Activated naive CD8-positive, alpha-beta T cell treated with anti-CD3 and anti-CD28 coated beads for 36 hours (primary cell): ENCODE data around the gene CAMK2B. TPM values are rescaled to one million over a fixed set of nuclear protein-coding genes. Genes with fewer than 3 reads are reported as not detected.
A peak's percentile ranks its signal among the peaks of the same experiment; 100 is the strongest.

Experiments
- DNase-seq: peaks from one replicate; pipeline ENCODE4 v3.0.0; 2021
- H3K27ac Mint-ChIP-seq: one replicate; pipeline ENCODE4 v1.8.0; 2022; ENCODE audit warnings: mild to moderate bottlenecking, moderate library complexity, mixed read lengths
- H3K27me3 Mint-ChIP-seq: one replicate; pipeline ENCODE4 v1.8.0; 2022; ENCODE audit warnings: mild to moderate bottlenecking, mixed read lengths
- H3K36me3 Mint-ChIP-seq: one replicate; pipeline ENCODE4 v1.8.0; 2021; ENCODE audit warnings: mild to moderate bottlenecking, mixed read lengths
- H3K4me1 Mint-ChIP-seq: one replicate; pipeline ENCODE4 v1.8.0; 2021; ENCODE audit warnings: mixed read lengths
- H3K4me3 Mint-ChIP-seq: one replicate; pipeline ENCODE4 v1.8.0; 2022; ENCODE audit warnings: mild to moderate bottlenecking, moderate library complexity, mixed read lengths
- H3K9me3 Mint-ChIP-seq: one replicate; pipeline ENCODE4 v1.8.0; 2022; ENCODE audit warnings: mixed read lengths
- total RNA-seq, 2 experiments: library from RNA; stranded (reverse); gene quantifications; one replicate each; pipeline ENCODE4 v1.2.3, GENCODE V29; 2021

CAMK2B gene
- total RNA-seq, 2 experiments from 2014 or later, result 0.62 to 0.97 TPM

GRCh38 chr7:44279731-44280505, 45.5 kb downstream of the CAMK2B start:
- Mint-ChIP-seq H3K27ac (no peak overlapping the region), H3K4me3 (no peak overlapping the region), H3K9me3 (no peaks in the 10 kb centered on the region), H3K27me3 (no peaks in the 10 kb centered on the region), H3K36me3 (no peaks in the 10 kb centered on the region), H3K4me1 (no peaks in the 10 kb centered on the region)
- no peak for DNase-seq

GRCh38 chr7:44279286-44279685, 46.1 kb downstream of the CAMK2B start:
- DNase-seq, result no peak
- no peak overlapping the region for H3K4me3 Mint-ChIP-seq
- H3K36me3 Mint-ChIP-seq, result no peaks in the 10 kb centered on the region

DNA sequence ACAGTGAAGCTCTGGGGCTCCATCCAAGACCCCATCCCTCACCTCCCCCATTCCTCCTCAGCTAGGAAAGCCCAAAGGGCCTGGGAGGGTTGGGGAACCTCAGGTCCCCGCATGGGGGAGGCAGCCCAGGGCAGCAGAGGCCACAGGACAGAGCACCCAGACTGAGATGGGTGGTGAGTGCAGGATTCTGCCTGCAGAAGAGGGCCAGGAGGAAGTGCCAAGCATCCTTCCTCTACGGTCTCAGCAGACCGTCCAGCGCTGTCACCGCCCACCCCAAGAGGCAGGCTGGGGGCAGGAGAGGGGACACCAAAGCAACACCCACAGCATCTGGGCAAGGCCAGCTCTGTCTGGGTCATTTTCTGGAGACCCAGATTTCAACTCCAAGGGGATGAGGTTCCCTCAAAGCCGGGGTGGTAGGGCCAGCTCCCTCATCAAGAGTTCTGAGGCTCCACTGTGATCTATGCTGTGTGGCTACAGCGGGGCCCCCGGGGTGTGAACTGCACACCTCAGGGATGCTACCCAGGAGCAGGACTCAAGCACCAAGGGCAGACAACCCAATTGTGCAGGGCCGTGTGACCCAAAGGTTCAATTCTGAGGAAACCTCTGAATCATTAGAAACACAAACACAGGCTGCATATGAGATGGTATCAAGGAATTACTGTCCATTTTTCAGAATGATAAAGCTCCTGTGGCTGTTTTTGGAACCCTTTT, 46.8 kb downstream of the CAMK2B start:
- no peaks in the 10 kb centered on the region for H3K27me3 Mint-ChIP-seq
- no peak overlapping the region for H3K27ac Mint-ChIP-seq
- no peak for DNase-seq

More at GRCh38 chr7:44279286-44279685, 46.1 kb downstream of the CAMK2B start:
- Mint-ChIP-seq H3K9me3 (no peaks in the 10 kb centered on the region), H3K4me1 (peaks cover 2% of the 10 kb centered on the region), H3K27me3 (no peaks in the 10 kb centered on the region), H3K27ac (no peak overlapping the region)

GRCh38 chr7:44277851-44278250, 47.5 kb downstream of the CAMK2B start:
- DNase-seq, result no peak
- H3K27ac Mint-ChIP-seq, result no peak overlapping the region
- H3K4me3 Mint-ChIP-seq, result no peak overlapping the region
- no peaks in the 10 kb centered on the region for H3K9me3 Mint-ChIP-seq
- no peaks in the 10 kb centered on the region for H3K27me3 Mint-ChIP-seq
- H3K4me1 Mint-ChIP-seq, result peaks cover 6% of the 10 kb centered on the region
- no peaks in the 10 kb centered on the region for H3K36me3 Mint-ChIP-seq

More for the DNA sequence above, 46.8 kb downstream of the CAMK2B start:
- Mint-ChIP-seq H3K9me3 (no peaks in the 10 kb centered on the region), H3K4me3 (no peak overlapping the region), H3K36me3 (no peaks in the 10 kb centered on the region), H3K4me1 (peaks cover 6% of the 10 kb centered on the region)

- H3K27ac Mint-ChIP-seq, result no peak overlapping the region
- H3K9me3 Mint-ChIP-seq, result no peaks in the 10 kb centered on the region
- H3K36me3 Mint-ChIP-seq, result no peaks in the 10 kb centered on the region
- no peaks in the 10 kb centered on the region for H3K27me3 Mint-ChIP-seq
- DNase-seq, result no peak
- peaks cover 6% of the 10 kb centered on the region for H3K4me1 Mint-ChIP-seq
- H3K4me3 Mint-ChIP-seq, result no peak overlapping the region
Observed at GRCh38 chr7:44277391-44277790, 48.0 kb downstream of the CAMK2B start.

DNA sequence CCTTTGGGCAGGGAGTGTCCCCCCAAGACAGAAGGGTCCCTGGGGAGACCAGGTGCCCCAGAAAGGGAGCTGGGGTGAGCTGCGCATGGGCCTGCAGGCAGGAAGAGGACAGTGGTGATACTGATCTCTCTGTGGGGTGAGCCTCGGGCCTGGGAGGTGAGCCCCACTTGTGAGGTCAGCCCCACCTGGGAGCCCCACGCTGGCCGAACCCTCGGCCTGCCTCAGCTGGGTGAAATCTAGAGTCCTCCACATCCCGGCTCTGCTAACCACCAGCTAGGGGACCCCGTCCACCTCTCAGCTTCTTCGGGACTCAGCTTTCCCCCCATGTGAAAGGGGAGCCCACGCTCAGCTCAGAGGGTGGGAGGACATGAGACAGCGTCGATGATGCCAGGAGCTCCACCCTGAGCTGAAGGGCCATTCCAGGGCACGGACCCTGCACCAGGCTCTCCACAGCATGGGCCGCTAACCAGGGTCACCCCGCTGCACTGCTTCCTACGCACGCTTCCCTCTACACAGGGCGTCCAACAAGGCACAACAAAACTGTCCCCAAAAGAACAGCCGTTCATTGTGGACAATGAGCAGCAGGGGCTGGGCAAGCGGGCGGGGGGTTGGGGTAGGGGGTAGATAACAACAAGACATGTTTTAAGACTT, 48.7 kb downstream of the CAMK2B start:
- no peaks in the 10 kb centered on the region for H3K27me3 Mint-ChIP-seq
- no peak overlapping the region for H3K27ac Mint-ChIP-seq
- DNase-seq, result no peak
- H3K36me3 Mint-ChIP-seq, result no peaks in the 10 kb centered on the region
- peaks cover 6% of the 10 kb centered on the region for H3K4me1 Mint-ChIP-seq
- no peaks in the 10 kb centered on the region for H3K9me3 Mint-ChIP-seq
- no peak overlapping the region for H3K4me3 Mint-ChIP-seq

GRCh38 chr7:44275957-44276570, 49.3 kb downstream of the CAMK2B start:
- H3K9me3 Mint-ChIP-seq, result no peaks in the 10 kb centered on the region
- H3K27ac Mint-ChIP-seq, result no peak overlapping the region
- no peak for DNase-seq
- H3K36me3 Mint-ChIP-seq, result no peaks in the 10 kb centered on the region
- peaks cover 6% of the 10 kb centered on the region for H3K4me1 Mint-ChIP-seq
- H3K27me3 Mint-ChIP-seq, result no peaks in the 10 kb centered on the region
- no peak overlapping the region for H3K4me3 Mint-ChIP-seq

GRCh38 chr7:44275146-44275545, 50.2 kb downstream of the CAMK2B start:
- no peak for DNase-seq
- Mint-ChIP-seq H3K4me1 (peaks cover 6% of the 10 kb centered on the region), H3K9me3 (no peaks in the 10 kb centered on the region), H3K36me3 (no peaks in the 10 kb centered on the region), H3K27me3 (no peaks in the 10 kb centered on the region), H3K4me3 (no peak overlapping the region), H3K27ac (no peak overlapping the region)

DNA sequence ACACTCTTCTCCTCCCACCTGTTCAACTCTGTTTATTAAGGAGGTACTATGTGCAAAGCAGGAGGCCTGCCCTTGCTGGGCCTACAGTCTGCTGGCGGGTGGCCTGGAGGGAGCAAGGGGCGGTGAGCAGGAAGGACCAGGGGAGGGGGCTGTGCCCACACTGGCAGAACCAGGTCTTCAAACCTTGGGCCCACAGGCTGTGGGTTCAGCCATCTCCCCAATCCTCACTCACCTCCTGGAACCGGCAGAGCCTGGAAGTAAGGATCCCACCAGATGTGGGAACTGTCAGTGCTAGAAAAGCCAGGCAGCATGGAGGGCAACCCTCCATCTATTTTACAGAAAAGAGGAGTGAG, 50.8 kb downstream of the CAMK2B start:
- H3K4me1 Mint-ChIP-seq, result peaks cover 6% of the 10 kb centered on the region

DNA sequence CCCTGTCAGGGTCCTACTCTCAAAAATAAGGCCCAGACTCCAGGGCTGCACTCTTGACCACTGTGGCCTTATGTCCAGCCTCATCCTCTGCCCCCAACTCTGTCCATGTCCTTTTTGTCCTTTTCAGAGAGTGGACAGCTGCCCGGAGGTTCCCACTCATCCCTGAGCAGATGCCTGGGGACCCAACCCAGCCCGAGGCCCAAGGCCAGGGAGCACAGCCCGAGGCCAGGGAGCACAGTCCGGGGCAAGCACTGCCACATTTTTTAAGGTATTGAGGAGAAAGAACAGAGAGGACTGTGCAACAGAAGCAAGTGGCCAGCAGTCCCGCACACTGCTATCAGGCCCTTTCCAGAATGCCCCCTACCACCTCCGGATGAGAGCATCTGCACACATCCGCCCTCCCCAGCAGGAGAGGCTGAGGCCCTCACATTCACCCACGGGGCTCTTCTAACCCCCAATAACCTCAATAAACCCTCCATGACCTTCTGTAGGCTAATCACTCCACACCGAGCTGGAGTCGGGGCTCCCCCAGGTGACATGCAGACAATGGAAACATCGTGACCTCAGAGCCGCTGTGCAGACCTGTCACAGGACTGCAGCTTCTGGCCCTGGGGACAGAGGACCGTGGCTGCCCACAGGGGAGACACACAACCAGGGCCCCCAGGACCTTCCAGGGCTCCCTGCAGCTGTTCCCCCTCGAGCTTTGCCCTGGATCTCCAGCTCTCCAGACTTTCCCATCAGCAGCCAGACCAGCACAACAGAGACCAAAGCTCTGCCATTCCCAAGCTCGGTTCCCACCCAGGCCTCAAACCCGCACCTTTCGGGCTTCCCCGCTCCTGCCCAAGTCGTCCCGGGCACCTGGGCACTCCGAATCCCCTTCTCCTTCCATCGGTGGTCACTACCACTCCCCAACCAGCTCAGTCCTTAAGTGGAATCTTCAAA, 51.4 kb downstream of the CAMK2B start:
- H3K27me3 Mint-ChIP-seq, result no peaks in the 10 kb centered on the region

More for the DNA sequence above, 50.8 kb downstream of the CAMK2B start:
- no peaks in the 10 kb centered on the region for H3K27me3 Mint-ChIP-seq
- no peak overlapping the region for H3K4me3 Mint-ChIP-seq
- no peaks in the 10 kb centered on the region for H3K36me3 Mint-ChIP-seq
- no peaks in the 10 kb centered on the region for H3K9me3 Mint-ChIP-seq
- H3K27ac Mint-ChIP-seq, result no peak overlapping the region
- DNase-seq, result no peak

GRCh38 chr7:44272981-44273380, 52.4 kb downstream of the CAMK2B start:
- Mint-ChIP-seq H3K27ac (no peak overlapping the region), H3K4me3 (no peak overlapping the region), H3K9me3 (no peaks in the 10 kb centered on the region), H3K36me3 (no peaks in the 10 kb centered on the region), H3K4me1 (peaks cover 6% of the 10 kb centered on the region), H3K27me3 (no peaks in the 10 kb centered on the region)
- no peak for DNase-seq

More for the DNA sequence above, 51.4 kb downstream of the CAMK2B start:
- H3K9me3 Mint-ChIP-seq, result no peaks in the 10 kb centered on the region
- DNase-seq, result peak; percentile 44
- no peaks in the 10 kb centered on the region for H3K36me3 Mint-ChIP-seq
- no peak overlapping the region for H3K27ac Mint-ChIP-seq
- H3K4me3 Mint-ChIP-seq, result no peak overlapping the region
- H3K4me1 Mint-ChIP-seq, result peaks cover 6% of the 10 kb centered on the region

- no peaks in the 10 kb centered on the region for H3K27me3 Mint-ChIP-seq
- no peak overlapping the region for H3K4me3 Mint-ChIP-seq
- H3K9me3 Mint-ChIP-seq, result no peaks in the 10 kb centered on the region
- no peak for DNase-seq
- H3K27ac Mint-ChIP-seq, result no peak overlapping the region
- no peaks in the 10 kb centered on the region for H3K36me3 Mint-ChIP-seq
- peaks cover 6% of the 10 kb centered on the region for H3K4me1 Mint-ChIP-seq
Observed at GRCh38 chr7:44272456-44272855, 52.9 kb downstream of the CAMK2B start.

DNA sequence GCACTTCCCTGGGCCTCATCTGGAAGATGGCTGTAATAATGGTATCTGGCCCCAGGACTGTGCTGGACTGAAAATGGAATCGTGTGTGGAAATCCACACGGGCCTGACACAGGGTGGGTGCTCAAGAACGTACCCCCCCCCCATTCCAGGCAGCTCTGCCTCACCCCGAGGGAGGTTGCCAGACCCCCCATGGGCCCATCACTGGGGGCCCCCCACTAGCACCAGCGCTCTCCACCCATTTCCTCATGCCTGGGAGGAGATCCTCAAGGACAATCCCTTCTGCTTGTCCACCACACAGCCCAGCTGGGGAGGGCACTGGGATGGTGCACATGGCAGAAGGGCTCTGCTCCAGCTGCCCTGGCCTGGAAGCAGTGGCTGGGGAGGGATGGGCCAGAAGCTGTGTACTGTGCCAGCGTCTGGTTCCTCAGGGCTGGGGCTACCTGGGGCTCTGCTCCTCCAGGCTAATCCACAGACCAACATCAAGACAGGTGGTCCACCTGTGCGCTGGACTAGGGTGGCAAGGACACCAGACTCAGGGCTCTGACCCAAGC, 55.4 kb downstream of the CAMK2B start:
- no peaks in the 10 kb centered on the region for H3K27me3 Mint-ChIP-seq
- DNase-seq, result no peak
- peaks cover 6% of the 10 kb centered on the region for H3K4me1 Mint-ChIP-seq

GRCh38 chr7:44269417-44269816, 56.0 kb downstream of the CAMK2B start:
- no peaks in the 10 kb centered on the region for H3K27me3 Mint-ChIP-seq
- no peaks in the 10 kb centered on the region for H3K9me3 Mint-ChIP-seq
- H3K4me3 Mint-ChIP-seq, result no peak overlapping the region
- H3K36me3 Mint-ChIP-seq, result no peaks in the 10 kb centered on the region
- peaks cover 6% of the 10 kb centered on the region for H3K4me1 Mint-ChIP-seq
- DNase-seq, result no peak
- H3K27ac Mint-ChIP-seq, result no peak overlapping the region

More for the DNA sequence above, 55.4 kb downstream of the CAMK2B start:
- no peak overlapping the region for H3K27ac Mint-ChIP-seq
- H3K36me3 Mint-ChIP-seq, result no peaks in the 10 kb centered on the region
- no peaks in the 10 kb centered on the region for H3K9me3 Mint-ChIP-seq
- H3K4me3 Mint-ChIP-seq, result no peak overlapping the region
